ENCODE measurements around the gene YEATS2. TPM values are rescaled to one million over a fixed set of nuclear protein-coding genes. Genes with fewer than 3 reads are reported as not detected.

The YEATS2 gene
- total RNA-seq, 1 experiment from 2014 or later: 33.8 TPM

GRCh38 chr3:183730361-183730760 lies 32.8 kb downstream of the YEATS2 start:
- CTCF ChIA-PET: no interaction called here
- peaks cover 2% of the 10 kb centered on the region; the same call in 1 of the 2 replicates for H3K36me3 ChIP-seq (ENCODE audit: control insufficient read depth, insufficient read depth, low read length)

GRCh38 chr3:183731611-183732010 lies 34.0 kb downstream of the YEATS2 start:
- DNase-seq (ENCODE audit: low read depth, low spot score): no peak
- Histone ChIP-seq H3K9me3 (ENCODE audit: control insufficient read depth, insufficient read depth, low read depth, low read length) (no peaks in the 10 kb centered on the region), H3K27ac (ENCODE audit: low read length) (no peak overlapping the region), H3K27me3 (ENCODE audit: control insufficient read depth, insufficient read depth, low read length) (no peaks in the 10 kb centered on the region), H3K4me1 (ENCODE audit: control insufficient read depth, insufficient read depth, low read length) (no peaks in the 10 kb centered on the region), H3K4me3 (ENCODE audit: low read depth in 2 of 2, low read length in 2 of 2) (no peak overlapping the region), H3K36me3 (ENCODE audit: control insufficient read depth, insufficient read depth, low read length) (peaks cover 5% of the 10 kb centered on the region; the same call in 1 of the 2 replicates)
- no peak for ATAC-seq
- CTCF ChIA-PET: no interaction called here
- TF ChIP-seq TCF7L2 (IDR thresholded peaks at IDR 0.05; ENCODE audit: low read depth, low read length) (no peak), REST (IDR thresholded peaks at IDR 0.05; ENCODE audit: insufficient read depth in 1 of 2, low read depth in 2 of 2, low read length in 1 of 2) (no peak), CTCF (IDR thresholded peaks at IDR 0.05) (no peak), POLR2AphosphoS5 (IDR thresholded peaks at IDR 0.05; ENCODE audit: low read depth, low read length) (no peak), SIN3A (IDR thresholded peaks at IDR 0.05; ENCODE audit: borderline replicate concordance, insufficient read depth, low read depth, low read length) (no peak)
- in situ Hi-C loops (cut with HindIII; ENCODE audit: low pct_unique_long_range_greater_than_20kb, low sequenced_read_pairs): no loop called here
- intact Hi-C loops (cut with micrococcal nuclease; ENCODE audit: unreplicated experiment): no loop called here
- POLR2A ChIA-PET: no interaction called here
- no TSS peak for BruUV-seq (replicated peaks)

More at GRCh38 chr3:183730361-183730760, 32.8 kb downstream of the YEATS2 start:
- POLR2A ChIA-PET: no interaction called here
- Histone ChIP-seq H3K4me1 (ENCODE audit: control insufficient read depth, insufficient read depth, low read length) (no peaks in the 10 kb centered on the region), H3K4me3 (ENCODE audit: low read depth in 2 of 2, low read length in 2 of 2) (no peak overlapping the region), H3K27ac (ENCODE audit: low read length) (no peak overlapping the region), H3K9me3 (ENCODE audit: control insufficient read depth, insufficient read depth, low read depth, low read length) (no peaks in the 10 kb centered on the region), H3K27me3 (ENCODE audit: control insufficient read depth, insufficient read depth, low read length) (no peaks in the 10 kb centered on the region)
- intact Hi-C loops (cut with micrococcal nuclease; ENCODE audit: unreplicated experiment): no loop called here
- ATAC-seq: no peak
- no peak for DNase-seq (ENCODE audit: low read depth, low spot score)
- in situ Hi-C loops (cut with HindIII; ENCODE audit: low pct_unique_long_range_greater_than_20kb, low sequenced_read_pairs): no loop called here
- no TSS peak for BruUV-seq (replicated peaks)
- TF ChIP-seq TCF7L2 (IDR thresholded peaks at IDR 0.05; ENCODE audit: low read depth, low read length) (no peak), CTCF (IDR thresholded peaks at IDR 0.05) (no peak), SIN3A (IDR thresholded peaks at IDR 0.05; ENCODE audit: borderline replicate concordance, insufficient read depth, low read depth, low read length) (no peak), REST (IDR thresholded peaks at IDR 0.05; ENCODE audit: insufficient read depth in 1 of 2, low read depth in 2 of 2, low read length in 1 of 2) (no peak), POLR2AphosphoS5 (IDR thresholded peaks at IDR 0.05; ENCODE audit: low read depth, low read length) (no peak)

Measured in Panc1 (cell line).